ENCODE measurements around the gene LIX1L. TPM values are rescaled to one million over a fixed set of nuclear protein-coding genes. Genes with fewer than 3 reads are reported as not detected.

Gene LIX1L
- 15.7 TPM for polyA plus RNA-seq (2012; ENCODE audit: missing spikeins)

- TF ChIP-seq POLR2AphosphoS5 (IDR thresholded peaks at IDR 0.05; ENCODE audit: low read depth, low read length) (peak; percentile 64; the same call in 1 of the 2 replicates), POLR2A (IDR thresholded peaks at IDR 0.05; ENCODE audit: low read depth, low read length) (peak; percentile 74), TAF1 (IDR thresholded peaks at IDR 0.05; ENCODE audit: borderline replicate concordance, low read depth, low read length) (no peak)
- DNase-seq (ENCODE audit: insufficient read length) (peak; percentile 89), FAIRE-seq (peak; percentile 87)
These were observed at the start of gene LIX1L for GRCh38 chr1:145957443-145958319. TSS of gene LIX1L (minus strand) at chr1:145958017. CDS start at chr1:145957927, 90 bp downstream.

GRCh38 chr1:146001709-146002108, 43.9 kb upstream of the LIX1L start:
- DNase-seq (ENCODE audit: insufficient read length) = no peak
- no peak for TF ChIP-seq POLR2AphosphoS5 (IDR thresholded peaks at IDR 0.05; ENCODE audit: low read depth, low read length)
- TF ChIP-seq POLR2A (IDR thresholded peaks at IDR 0.05; ENCODE audit: low read depth, low read length) = no peak
- no peak for TF ChIP-seq TAF1 (IDR thresholded peaks at IDR 0.05; ENCODE audit: borderline replicate concordance, low read depth, low read length)
- FAIRE-seq = no peak

- TF ChIP-seq TAF1 (IDR thresholded peaks at IDR 0.05; ENCODE audit: borderline replicate concordance, low read depth, low read length) = no peak
- TF ChIP-seq POLR2AphosphoS5 (IDR thresholded peaks at IDR 0.05; ENCODE audit: low read depth, low read length) = no peak
- no peak for TF ChIP-seq POLR2A (IDR thresholded peaks at IDR 0.05; ENCODE audit: low read depth, low read length)
- DNase-seq (ENCODE audit: insufficient read length) (no peak), FAIRE-seq (no peak)
These were observed 41.7 kb upstream of the LIX1L start for GRCh38 chr1:145999321-146000024.

- TF ChIP-seq TAF1 (IDR thresholded peaks at IDR 0.05; ENCODE audit: borderline replicate concordance, low read depth, low read length) (no peak), POLR2AphosphoS5 (IDR thresholded peaks at IDR 0.05; ENCODE audit: low read depth, low read length) (no peak), POLR2A (IDR thresholded peaks at IDR 0.05; ENCODE audit: low read depth, low read length) (no peak)
- FAIRE-seq = no peak
- DNase-seq (ENCODE audit: insufficient read length) = no peak
These were observed 39.9 kb upstream of the LIX1L start for GRCh38 chr1:145997718-145998023.

- FAIRE-seq = peak; percentile 54
- TF ChIP-seq POLR2A (IDR thresholded peaks at IDR 0.05; ENCODE audit: low read depth, low read length) (peak; percentile 84), POLR2AphosphoS5 (IDR thresholded peaks at IDR 0.05; ENCODE audit: low read depth, low read length) (peak; percentile 87), TAF1 (IDR thresholded peaks at IDR 0.05; ENCODE audit: borderline replicate concordance, low read depth, low read length) (peak; percentile 73)
- DNase-seq (ENCODE audit: insufficient read length) = no peak
These were observed 39.4 kb upstream of the LIX1L start for GRCh38 chr1:145997016-145997717.

- TF ChIP-seq POLR2AphosphoS5 (IDR thresholded peaks at IDR 0.05; ENCODE audit: low read depth, low read length) = peak; percentile 99
- TF ChIP-seq TAF1 (IDR thresholded peaks at IDR 0.05; ENCODE audit: borderline replicate concordance, low read depth, low read length) = peak; percentile 64; the same call in 1 of the 2 replicates
- peak; percentile 99 for TF ChIP-seq POLR2A (IDR thresholded peaks at IDR 0.05; ENCODE audit: low read depth, low read length)
- FAIRE-seq = peak; percentile 95
- DNase-seq (ENCODE audit: insufficient read length) = peak; percentile 92
These were observed 38.7 kb upstream of the LIX1L start, which contains the start of gene TXNIP for GRCh38 chr1:145996433-145997015. TSS of gene TXNIP (minus strand) at chr1:145996579. CDS start at chr1:145996266, 313 bp downstream.

- no peak for DNase-seq (ENCODE audit: insufficient read length)
- no peak for TF ChIP-seq TAF1 (IDR thresholded peaks at IDR 0.05; ENCODE audit: borderline replicate concordance, low read depth, low read length)
- no peak for TF ChIP-seq POLR2AphosphoS5 (IDR thresholded peaks at IDR 0.05; ENCODE audit: low read depth, low read length)
- no peak for TF ChIP-seq POLR2A (IDR thresholded peaks at IDR 0.05; ENCODE audit: low read depth, low read length)
- FAIRE-seq = no peak
These were observed 38.2 kb upstream of the LIX1L start for GRCh38 chr1:145995964-145996432.

- FAIRE-seq = no peak
- no peak for DNase-seq (ENCODE audit: insufficient read length)
- no peak for TF ChIP-seq POLR2AphosphoS5 (IDR thresholded peaks at IDR 0.05; ENCODE audit: low read depth, low read length)
- TF ChIP-seq POLR2A (IDR thresholded peaks at IDR 0.05; ENCODE audit: low read depth, low read length) = no peak
- TF ChIP-seq TAF1 (IDR thresholded peaks at IDR 0.05; ENCODE audit: borderline replicate concordance, low read depth, low read length) = no peak
These were observed 37.5 kb upstream of the LIX1L start for GRCh38 chr1:145995148-145995881.

- no peak for TF ChIP-seq TAF1 (IDR thresholded peaks at IDR 0.05; ENCODE audit: borderline replicate concordance, low read depth, low read length)
- TF ChIP-seq POLR2A (IDR thresholded peaks at IDR 0.05; ENCODE audit: low read depth, low read length) = peak; percentile 26; the same call in 1 of the 2 replicates
- TF ChIP-seq POLR2AphosphoS5 (IDR thresholded peaks at IDR 0.05; ENCODE audit: low read depth, low read length) = peak; percentile 54
- DNase-seq (ENCODE audit: insufficient read length) = no peak
- peak; percentile 46 for FAIRE-seq
These were observed 36.7 kb upstream of the LIX1L start for GRCh38 chr1:145994391-145995120.

All from GM12892 (cell line).